Keratinocyte (primary cell): ENCODE results near the gene ODAD3. TPM values are rescaled to one million over a fixed set of nuclear protein-coding genes. Genes with fewer than 3 reads are reported as not detected.

ENCODE experiments used
- DNase-seq: peaks from one replicate; pipeline ENCODE4 v3.0.0-alpha.2; 2011; ENCODE audit warnings: low read depth, missing footprints, low spot score
- FAIRE-seq: peaks from 2 replicates; lab custom pipeline; 2011; peaks lifted over from hg19 to GRCh38; lab: Jason Lieb, UNC
- H2AFZ ChIP-seq: 2 replicates; pipeline ENCODE4 v1.6.0; 2012; ENCODE audit warnings: low read length, control low read depth, inconsistent platforms; ENCODE audit not compliant: control insufficient read depth
- H3K27ac ChIP-seq: 2 replicates; pipeline ENCODE4 v1.5.1; 2011; ENCODE audit warnings: low read length; ENCODE audit not compliant: control insufficient read depth, insufficient read depth
- H3K27me3 ChIP-seq: 3 replicates; pipeline ENCODE4 v1.6.0; 2011; ENCODE audit warnings: low read length; ENCODE audit not compliant: control insufficient read depth, insufficient read depth; ENCODE audit errors: extremely low read depth
- H3K36me3 ChIP-seq, 2 experiments: 2 replicates in 1 of 2; 3 replicates in 1 of 2; pipeline ENCODE4 v1.5.1; 2011; ENCODE audit warnings: low read length in 2 of 2, mild to moderate bottlenecking in 1 of 2; ENCODE audit not compliant: control insufficient read depth in 2 of 2, insufficient read depth in 2 of 2; ENCODE audit errors: extremely low read depth in 1 of 2
- H3K4me1 ChIP-seq: 3 replicates; pipeline ENCODE4 v1.5.1; 2011; ENCODE audit warnings: low read length; ENCODE audit not compliant: control insufficient read depth, insufficient read depth; ENCODE audit errors: extremely low read depth
- H3K4me2 ChIP-seq: 3 replicates; pipeline ENCODE4 v1.6.0; 2011; ENCODE audit warnings: low read depth, low read length; ENCODE audit not compliant: control insufficient read depth, insufficient read depth; ENCODE audit errors: extremely low read depth
- H3K4me3 ChIP-seq, 3 experiments: fragments of 200-600 bp in 1 of 3; sonication (generic) in 1 of 3; 2 replicates in 2 of 3; 3 replicates in 1 of 3; pipeline ENCODE4 v1.5.1; 2011 to 2016; ENCODE audit warnings: low read length in 3 of 3, mild to moderate bottlenecking in 3 of 3, control low read depth in 2 of 3, inconsistent platforms in 1 of 3, low read depth in 1 of 3, mixed read lengths in 1 of 3, mixed run types in 1 of 3, moderate library complexity in 1 of 3; ENCODE audit not compliant: control insufficient read depth in 2 of 3, insufficient read depth in 2 of 3; ENCODE audit errors: extremely low read depth in 1 of 3
- H3K79me2 ChIP-seq: 2 replicates; pipeline ENCODE4 v1.6.0; 2012; ENCODE audit warnings: low read length; ENCODE audit not compliant: control insufficient read depth, insufficient read depth
- H3K9ac ChIP-seq: 3 replicates; pipeline ENCODE4 v1.6.0; 2011; ENCODE audit warnings: low read length; ENCODE audit not compliant: control insufficient read depth, insufficient read depth; ENCODE audit errors: extremely low read depth
- H3K9me1 ChIP-seq: 3 replicates; pipeline ENCODE4 v1.6.0; 2011; ENCODE audit warnings: low read length; ENCODE audit not compliant: control insufficient read depth, insufficient read depth; ENCODE audit errors: extremely low read depth
- H3K9me3 ChIP-seq: 2 replicates; pipeline ENCODE4 v1.5.1; 2012; ENCODE audit warnings: low read depth, low read length; ENCODE audit not compliant: control insufficient read depth
- H4K20me1 ChIP-seq: 3 replicates; pipeline ENCODE4 v1.6.0; 2011; ENCODE audit warnings: low read length; ENCODE audit not compliant: control insufficient read depth, insufficient read depth; ENCODE audit errors: extremely low read depth
- EZH2 ChIP-seq: IDR thresholded peaks from one replicate; pipeline ENCODE4 v1.6.1; 2012; ENCODE audit warnings: inconsistent platforms, mild to moderate bottlenecking, low read length, moderate library complexity
- dilution Hi-C: fragments of 300-500 bp; cut with MboI; formaldehyde crosslinking; loops from one replicate; pipeline ENCODE4 v1.7.0; 2020; ENCODE audit warnings: low sequenced_read_pairs; ENCODE audit not compliant: extremely low pct_ligation_motif_present
- polyA plus RNA-seq, 5 experiments: library from polyadenylated mRNA; depleted of rRNA in 3 of 5; stranded (reverse) in 3 of 5; stranded (forward) in 1 of 5; unstranded in 1 of 5; fragments of >200 nt; gene quantifications; 1 replicate in 1 of 5; 2 replicates in 3 of 5; 3 replicates in 1 of 5; pipeline versions ENCODE4 v1.2.1 to v1.2.3, GENCODE V29; 2011 to 2012; ENCODE audit warnings: missing spikeins in 2 of 5, low read depth in 1 of 5, low replicate concordance in 1 of 5
- TF ChIP-seq, protein P1 (sequence below), 3 experiments: IDR thresholded peaks in 1 of 3; conservative IDR thresholded peaks in 1 of 3; optimal IDR thresholded peaks in 1 of 3; 2 replicates in 2 of 3; 3 replicates in 1 of 3; pipeline versions ENCODE3 to v1.5.1; 2011; ENCODE audit warnings: low read length in 3 of 3, mild to moderate bottlenecking in 3 of 3, moderate library complexity in 2 of 3, control low read depth in 1 of 3, inconsistent platforms in 1 of 3; ENCODE audit not compliant: insufficient read depth in 2 of 3; ENCODE audit errors: extremely low read depth in 1 of 3

Gene ODAD3
- polyA plus RNA-seq, 1 donor (not counting 4 experiments of a cell fraction or from before 2014, with no cell fraction given) = 0.09 TPM

- H2AFZ ChIP-seq = no peak overlapping the region
- H3K9me1 ChIP-seq = no peaks in the 10 kb centered on the region
- FAIRE-seq (no peak), DNase-seq (no peak)
- no peak overlapping the region for H3K27ac ChIP-seq
- TF ChIP-seq, protein P1, sequence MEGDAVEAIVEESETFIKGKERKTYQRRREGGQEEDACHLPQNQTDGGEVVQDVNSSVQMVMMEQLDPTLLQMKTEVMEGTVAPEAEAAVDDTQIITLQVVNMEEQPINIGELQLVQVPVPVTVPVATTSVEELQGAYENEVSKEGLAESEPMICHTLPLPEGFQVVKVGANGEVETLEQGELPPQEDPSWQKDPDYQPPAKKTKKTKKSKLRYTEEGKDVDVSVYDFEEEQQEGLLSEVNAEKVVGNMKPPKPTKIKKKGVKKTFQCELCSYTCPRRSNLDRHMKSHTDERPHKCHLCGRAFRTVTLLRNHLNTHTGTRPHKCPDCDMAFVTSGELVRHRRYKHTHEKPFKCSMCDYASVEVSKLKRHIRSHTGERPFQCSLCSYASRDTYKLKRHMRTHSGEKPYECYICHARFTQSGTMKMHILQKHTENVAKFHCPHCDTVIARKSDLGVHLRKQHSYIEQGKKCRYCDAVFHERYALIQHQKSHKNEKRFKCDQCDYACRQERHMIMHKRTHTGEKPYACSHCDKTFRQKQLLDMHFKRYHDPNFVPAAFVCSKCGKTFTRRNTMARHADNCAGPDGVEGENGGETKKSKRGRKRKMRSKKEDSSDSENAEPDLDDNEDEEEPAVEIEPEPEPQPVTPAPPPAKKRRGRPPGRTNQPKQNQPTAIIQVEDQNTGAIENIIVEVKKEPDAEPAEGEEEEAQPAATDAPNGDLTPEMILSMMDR (optimal IDR thresholded peaks at IDR 0.05 in 1 of 3, IDR thresholded peaks at IDR 0.05 in 1 of 3, conservative IDR thresholded peaks at IDR 0.05 in 1 of 3; ENCODE audit: extremely low read depth in 1 of 3, insufficient read depth in 2 of 3, low read length in 3 of 3) = peak; percentile 60 to 80 (median 80)
- no peak for TF ChIP-seq EZH2
- H3K27me3 ChIP-seq = no peaks in the 10 kb centered on the region
- dilution Hi-C loops = no loop called here
- no peak overlapping the region for H3K9ac ChIP-seq
- H3K9me3 ChIP-seq = no peaks in the 10 kb centered on the region
- no peak overlapping the region for H3K4me2 ChIP-seq
- H3K4me3 ChIP-seq = no peak overlapping the region
- peaks cover 27 to 34% of the 10 kb centered on the region in 2 experiments for H3K36me3 ChIP-seq
- peaks cover 7% of the 10 kb centered on the region for H3K79me2 ChIP-seq
- peaks cover 11% of the 10 kb centered on the region for H3K4me1 ChIP-seq
- no peaks in the 10 kb centered on the region for H4K20me1 ChIP-seq
Observed at GRCh38 chr19:11446652-11447301, 11.9 kb upstream of the ODAD3 start.

- no peaks in the 10 kb centered on the region for H3K9me3 ChIP-seq
- H3K27me3 ChIP-seq = no peaks in the 10 kb centered on the region
- dilution Hi-C loops = no loop called here
- no peak overlapping the region for H2AFZ ChIP-seq
- no peak for TF ChIP-seq EZH2
- TF ChIP-seq, protein P1 (optimal IDR thresholded peaks at IDR 0.05 in 1 of 3, IDR thresholded peaks at IDR 0.05 in 1 of 3, conservative IDR thresholded peaks at IDR 0.05 in 1 of 3; ENCODE audit: extremely low read depth in 1 of 3, insufficient read depth in 2 of 3, low read length in 3 of 3) = no peak
- no peak overlapping the region for H3K4me2 ChIP-seq
- peaks cover 11% of the 10 kb centered on the region for H3K4me1 ChIP-seq
- peaks cover 7% of the 10 kb centered on the region for H3K79me2 ChIP-seq
- FAIRE-seq (no peak), DNase-seq (no peak)
- H3K9ac ChIP-seq = no peak overlapping the region
- H3K36me3 ChIP-seq = peaks cover 27 to 34% of the 10 kb centered on the region in 2 experiments
- H3K27ac ChIP-seq = no peak overlapping the region
- H4K20me1 ChIP-seq = no peaks in the 10 kb centered on the region
- no peak overlapping the region for H3K4me3 ChIP-seq
- no peaks in the 10 kb centered on the region for H3K9me1 ChIP-seq
Observed at GRCh38 chr19:11446271-11446651, 11.3 kb upstream of the ODAD3 start.
